AG09309 (cell line): Measurements from ENCODE around the gene MKLN1.
"Not testable (repeated sequence)": the region's sequence is repeated elsewhere in the genome, so short reads cannot be mapped to it uniquely, and the experiment has no call there.

Source experiments
- DNase-seq: peaks from one replicate; pipeline ENCODE4 v3.0.0-alpha.2; 2010; ENCODE audit warnings: low read depth
- H3K4me3 ChIP-seq: 2 replicates; pipeline ENCODE4 v1.5.1; 2011; ENCODE audit warnings: mild to moderate bottlenecking, low read depth, low read length, moderate library complexity; ENCODE audit not compliant: control insufficient read depth
- TF ChIP-seq, protein P1 (sequence below): IDR thresholded peaks from 2 replicates; pipeline ENCODE4 v1.5.1; 2011; ENCODE audit warnings: mild to moderate bottlenecking, low read depth, low read length, inconsistent platforms; ENCODE audit not compliant: insufficient read depth, control insufficient read depth; ENCODE audit errors: missing control alignments

The MKLN1 gene

DNA sequence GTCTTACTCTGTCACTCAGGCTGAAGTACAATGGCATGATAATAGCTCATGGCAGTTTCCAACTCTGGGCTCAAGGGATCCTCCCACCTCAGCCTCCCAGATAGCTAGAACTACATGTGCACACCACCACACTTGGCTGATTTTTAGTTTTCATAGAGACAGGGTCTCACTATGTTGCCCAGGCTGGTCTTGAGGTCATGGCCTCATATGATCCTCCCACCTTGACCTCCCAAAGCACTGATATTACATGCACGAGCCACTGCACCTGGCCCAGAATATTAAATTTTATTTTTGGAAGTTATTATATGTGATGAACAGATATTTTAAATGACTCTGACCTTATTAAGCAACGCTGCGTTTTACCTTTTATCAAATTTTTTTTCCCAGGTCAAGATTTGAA is 134.4 kb downstream of the MKLN1 start:
- TF ChIP-seq, protein P1, sequence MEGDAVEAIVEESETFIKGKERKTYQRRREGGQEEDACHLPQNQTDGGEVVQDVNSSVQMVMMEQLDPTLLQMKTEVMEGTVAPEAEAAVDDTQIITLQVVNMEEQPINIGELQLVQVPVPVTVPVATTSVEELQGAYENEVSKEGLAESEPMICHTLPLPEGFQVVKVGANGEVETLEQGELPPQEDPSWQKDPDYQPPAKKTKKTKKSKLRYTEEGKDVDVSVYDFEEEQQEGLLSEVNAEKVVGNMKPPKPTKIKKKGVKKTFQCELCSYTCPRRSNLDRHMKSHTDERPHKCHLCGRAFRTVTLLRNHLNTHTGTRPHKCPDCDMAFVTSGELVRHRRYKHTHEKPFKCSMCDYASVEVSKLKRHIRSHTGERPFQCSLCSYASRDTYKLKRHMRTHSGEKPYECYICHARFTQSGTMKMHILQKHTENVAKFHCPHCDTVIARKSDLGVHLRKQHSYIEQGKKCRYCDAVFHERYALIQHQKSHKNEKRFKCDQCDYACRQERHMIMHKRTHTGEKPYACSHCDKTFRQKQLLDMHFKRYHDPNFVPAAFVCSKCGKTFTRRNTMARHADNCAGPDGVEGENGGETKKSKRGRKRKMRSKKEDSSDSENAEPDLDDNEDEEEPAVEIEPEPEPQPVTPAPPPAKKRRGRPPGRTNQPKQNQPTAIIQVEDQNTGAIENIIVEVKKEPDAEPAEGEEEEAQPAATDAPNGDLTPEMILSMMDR, result no peak
- no peak overlapping the region for H3K4me3 ChIP-seq
- DNase-seq, result no peak

DNA sequence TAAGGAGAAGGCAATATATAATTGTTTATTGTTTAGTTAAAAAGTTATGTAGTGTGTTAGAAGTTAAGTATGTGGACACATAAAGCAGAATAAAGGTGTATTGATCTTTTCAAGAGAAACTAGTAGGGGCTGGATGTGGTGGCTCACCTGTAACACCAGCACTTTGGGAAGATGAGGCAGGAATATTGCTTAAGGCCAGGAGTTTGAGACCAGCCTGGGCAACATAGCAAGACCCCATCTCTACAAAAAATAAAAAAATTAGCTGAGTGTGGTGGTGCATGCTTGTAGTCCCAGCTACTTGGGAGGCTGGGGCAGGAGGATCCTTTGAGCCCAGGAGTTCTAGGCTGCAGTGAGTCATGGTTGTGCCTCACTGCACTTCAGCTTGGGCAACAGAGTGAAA is 135.0 kb downstream of the MKLN1 start:
- H3K4me3 ChIP-seq, DNase-seq: not testable (repeated sequence)

DNA sequence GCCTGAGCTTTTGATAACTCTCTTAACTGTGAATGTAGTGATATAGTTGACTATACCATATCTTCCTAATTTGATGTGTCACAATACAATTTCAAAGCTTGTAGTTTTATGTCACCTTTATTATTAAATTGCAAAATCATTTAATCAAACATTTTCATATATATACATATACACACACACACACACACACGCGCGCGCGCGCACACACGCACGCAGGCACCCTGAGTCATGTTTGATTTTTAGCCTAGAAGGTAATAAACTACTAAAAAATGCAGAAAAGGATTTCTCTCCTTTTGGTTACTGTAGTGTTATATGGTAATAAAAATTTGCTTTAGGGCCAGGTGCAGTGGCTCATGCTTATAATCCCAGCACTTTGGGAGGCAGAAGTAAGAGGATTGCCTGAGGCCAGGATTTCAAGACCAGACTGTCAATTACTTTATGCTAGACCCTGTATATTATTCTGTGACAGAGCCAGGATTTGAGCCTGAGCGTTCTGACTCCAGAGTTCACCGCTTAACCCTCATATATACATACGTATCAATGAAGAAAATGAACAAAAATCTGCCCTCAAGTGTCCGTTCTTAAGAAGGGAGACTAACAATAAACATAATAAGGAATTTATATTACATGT is 139.2 kb downstream of the MKLN1 start:
- DNase-seq, result no peak
- no peak overlapping the region for H3K4me3 ChIP-seq
- TF ChIP-seq, protein P1, result no peak

DNA sequence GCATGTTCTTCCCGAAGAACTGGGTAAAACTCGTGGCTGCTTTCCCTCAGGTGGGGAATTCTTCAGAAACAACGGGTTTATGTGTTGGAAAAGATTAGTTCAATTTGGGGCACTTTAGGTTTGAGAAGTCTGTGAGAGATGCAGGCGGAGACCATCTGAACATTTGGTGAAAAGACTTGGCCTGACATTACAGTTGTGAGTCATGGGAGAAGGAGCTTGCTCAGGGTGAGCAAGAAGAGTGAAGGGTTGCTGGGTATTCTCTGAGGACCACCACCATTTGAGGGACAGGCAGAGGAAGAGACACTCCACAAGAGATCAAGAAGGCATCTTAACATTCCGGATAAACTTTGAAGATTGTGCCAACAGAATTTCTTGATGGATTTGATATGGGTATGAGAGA is 140.1 kb downstream of the MKLN1 start:
- DNase-seq, result no peak
- no peak overlapping the region for H3K4me3 ChIP-seq
- TF ChIP-seq, protein P1, result no peak

DNA sequence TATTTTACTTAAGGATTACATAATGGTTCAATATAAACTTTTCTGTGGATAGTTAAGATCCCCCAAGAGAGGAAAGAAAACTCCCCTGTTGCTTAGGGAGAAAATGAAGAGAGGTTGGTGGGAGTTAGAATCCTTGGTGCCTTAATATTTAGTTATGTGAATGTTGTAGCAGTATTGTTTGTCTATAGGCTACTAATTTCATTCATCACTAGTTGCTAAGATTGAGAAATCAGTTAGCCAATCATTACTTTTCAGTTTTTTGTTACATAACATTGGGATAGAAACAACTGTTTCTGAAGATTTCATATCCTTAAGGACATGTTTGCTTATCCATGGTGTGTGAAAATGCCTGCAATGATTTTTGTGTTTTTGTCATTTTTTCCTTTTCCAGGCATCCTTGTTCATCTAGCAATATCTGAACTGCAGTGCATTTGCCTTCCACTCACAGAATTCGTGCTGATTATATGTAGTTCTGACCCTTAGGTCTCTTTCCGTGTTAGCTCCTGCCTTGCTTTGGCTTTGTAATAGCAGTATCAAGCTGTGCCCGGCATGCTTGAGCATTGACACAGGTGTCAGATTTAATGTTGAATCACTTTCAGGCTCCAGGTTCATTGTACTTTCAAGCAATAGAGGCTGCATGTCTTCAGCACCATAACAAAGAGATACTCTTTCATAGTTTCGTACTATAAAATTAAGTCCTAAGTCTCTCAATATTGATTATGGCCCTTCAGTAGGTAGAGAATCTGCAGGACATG is 143.8 kb downstream of the MKLN1 start:
- TF ChIP-seq, protein P1, result no peak
- no peak for DNase-seq
- H3K4me3 ChIP-seq, result no peak overlapping the region

DNA sequence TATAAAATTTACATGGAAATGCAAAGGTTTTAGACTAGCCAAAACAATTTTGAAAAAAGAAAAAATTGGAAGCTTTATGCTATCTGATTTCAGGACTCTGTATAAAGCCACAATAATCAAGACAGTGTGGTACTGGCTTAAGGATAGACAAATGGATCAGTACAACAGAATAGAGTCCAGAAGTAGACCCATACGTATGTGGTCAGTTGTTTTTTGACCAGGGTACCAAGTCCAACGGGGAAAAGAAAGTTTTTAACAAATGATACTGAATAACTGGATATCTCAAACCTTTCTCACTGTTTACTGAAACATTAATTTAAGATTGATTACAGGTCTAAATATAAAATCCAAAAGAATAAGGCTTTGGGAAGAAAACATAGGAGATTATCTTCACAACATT is 149.1 kb downstream of the MKLN1 start:
- TF ChIP-seq, protein P1, result no peak
- DNase-seq, result no peak
- no peak overlapping the region for H3K4me3 ChIP-seq
